Astrocyte (in vitro differentiated cells and primary cell): Measurements from ENCODE around the gene ANKRD28. TPM values are rescaled to one million over a fixed set of nuclear protein-coding genes. Genes with fewer than 3 reads are reported as not detected.

Experiments used
- DNase-seq: peaks from one replicate; pipeline ENCODE4 v3.0.0-alpha.2; 2010; ENCODE audit warnings: low read depth
- FAIRE-seq: peaks from 2 replicates; lab custom pipeline; 2011; peaks lifted over from hg19 to GRCh38; lab: Jason Lieb, UNC
- H2AFZ ChIP-seq: 2 replicates; pipeline ENCODE4 v1.6.0; 2012; ENCODE audit warnings: low read depth, low read length, inconsistent platforms
- H3K27ac ChIP-seq: 2 replicates; pipeline ENCODE4 v1.5.1; 2011; ENCODE audit warnings: low read depth, low read length, inconsistent platforms
- H3K27me3 ChIP-seq: 2 replicates; pipeline ENCODE4 v1.6.0; 2011; ENCODE audit warnings: low read length, inconsistent platforms; ENCODE audit not compliant: insufficient read depth
- H3K36me3 ChIP-seq: 2 replicates; pipeline ENCODE4 v1.5.1; 2011; ENCODE audit warnings: low read length, inconsistent platforms; ENCODE audit not compliant: insufficient read depth
- H3K4me1 ChIP-seq: 2 replicates; pipeline ENCODE4 v1.5.1; 2011; ENCODE audit warnings: low read length, inconsistent platforms; ENCODE audit not compliant: insufficient read depth
- H3K4me2 ChIP-seq: 2 replicates; pipeline ENCODE4 v1.6.0; 2012; ENCODE audit warnings: low read length, inconsistent platforms
- H3K4me3 ChIP-seq: 2 replicates; pipeline ENCODE4 v1.5.1; 2011; ENCODE audit warnings: low read depth, mild to moderate bottlenecking, low read length, inconsistent platforms; ENCODE audit not compliant: insufficient read depth
- H3K79me2 ChIP-seq: 2 replicates; pipeline ENCODE4 v1.6.0; 2012; ENCODE audit warnings: mild to moderate bottlenecking, low read length, inconsistent platforms; ENCODE audit not compliant: insufficient read depth
- H3K9ac ChIP-seq: 2 replicates; pipeline ENCODE4 v1.6.0; 2012; ENCODE audit warnings: mild to moderate bottlenecking, low read length, inconsistent platforms
- H3K9me3 ChIP-seq: 2 replicates; pipeline ENCODE4 v1.5.1; 2012; ENCODE audit warnings: low read depth, mild to moderate bottlenecking, low read length, inconsistent platforms; ENCODE audit not compliant: insufficient read depth
- H4K20me1 ChIP-seq: 2 replicates; pipeline ENCODE4 v1.6.0; 2012; ENCODE audit warnings: low read length, inconsistent platforms; ENCODE audit not compliant: insufficient read depth
- H3K27ac Mint-ChIP-seq: one replicate; pipeline ENCODE4 v1.8.0; 2021; ENCODE audit warnings: mild to moderate bottlenecking, mixed read lengths; ENCODE audit not compliant: unreplicated experiment
- H3K27me3 Mint-ChIP-seq: one replicate; pipeline ENCODE4 v1.8.0; 2021; ENCODE audit warnings: low read depth, mixed read lengths; ENCODE audit not compliant: unreplicated experiment
- H3K36me3 Mint-ChIP-seq: one replicate; pipeline ENCODE4 v1.8.0; 2021; ENCODE audit warnings: low read depth, mixed read lengths; ENCODE audit not compliant: unreplicated experiment
- H3K4me1 Mint-ChIP-seq: one replicate; pipeline ENCODE4 v1.8.0; 2021; ENCODE audit warnings: low read depth, mixed read lengths; ENCODE audit not compliant: unreplicated experiment
- H3K4me3 Mint-ChIP-seq: one replicate; pipeline ENCODE4 v1.8.0; 2021; ENCODE audit warnings: mild to moderate bottlenecking, moderate library complexity, mixed read lengths; ENCODE audit not compliant: unreplicated experiment
- H3K9me3 Mint-ChIP-seq: one replicate; pipeline ENCODE4 v1.8.0; 2021; ENCODE audit warnings: mild to moderate bottlenecking, mixed read lengths; ENCODE audit not compliant: unreplicated experiment
- CTCF ChIP-seq: IDR thresholded peaks from 2 replicates; pipeline ENCODE4 v1.5.1; 2011; ENCODE audit warnings: low read depth, mild to moderate bottlenecking, inconsistent platforms, low read length, moderate library complexity; ENCODE audit not compliant: insufficient read depth
- EZH2 ChIP-seq: IDR thresholded peaks from 2 replicates; pipeline ENCODE4 v1.6.1; 2012; ENCODE audit warnings: mild to moderate bottlenecking, low read length, inconsistent platforms; ENCODE audit not compliant: insufficient read depth
- total RNA-seq: library from RNA; stranded (reverse); gene quantifications from 2 replicates; pipeline ENCODE4 v1.2.1, GENCODE V29; 2021

ANKRD28 gene
- total RNA-seq, 1 donor from 2014 or later = 61.3 TPM

- Mint-ChIP-seq H3K36me3 (no peaks in the 10 kb centered on the region), H3K27ac (peak overlapping the region; percentile 99), H3K9me3 (no peaks in the 10 kb centered on the region), H3K4me3 (no peak overlapping the region), H3K4me1 (peaks cover 33% of the 10 kb centered on the region), H3K27me3 (no peaks in the 10 kb centered on the region)
- FAIRE-seq (peak; percentile 78), DNase-seq (peak; percentile 64)
- Histone ChIP-seq H2AFZ (no peak overlapping the region), H3K4me1 (peaks cover 50% of the 10 kb centered on the region), H3K79me2 (no peaks in the 10 kb centered on the region), H3K27me3 (no peaks in the 10 kb centered on the region), H3K9me3 (no peaks in the 10 kb centered on the region), H3K27ac (peak overlapping the region; percentile 91), H3K36me3 (no peaks in the 10 kb centered on the region), H3K4me3 (peak overlapping the region; percentile 31), H4K20me1 (no peaks in the 10 kb centered on the region), H3K9ac (peak overlapping the region; percentile 73), H3K4me2 (peak overlapping the region; percentile 82)
- TF ChIP-seq EZH2 = no peak
- TF ChIP-seq CTCF = peak; percentile 78
Measured at GRCh38 chr3:15629860-15630597, 167.8 kb downstream of the ANKRD28 start.

GRCh38 chr3:15628967-15629366 lies 168.8 kb downstream of the ANKRD28 start:
- Histone ChIP-seq H3K4me3 (no peak overlapping the region), H3K9me3 (no peaks in the 10 kb centered on the region), H3K36me3 (no peaks in the 10 kb centered on the region), H2AFZ (no peak overlapping the region), H3K79me2 (no peaks in the 10 kb centered on the region), H3K27ac (no peak overlapping the region), H4K20me1 (no peaks in the 10 kb centered on the region), H3K4me1 (peaks cover 39% of the 10 kb centered on the region), H3K27me3 (no peaks in the 10 kb centered on the region), H3K4me2 (no peak overlapping the region), H3K9ac (no peak overlapping the region)
- Mint-ChIP-seq H3K27ac (no peak overlapping the region), H3K4me1 (peaks cover 23% of the 10 kb centered on the region), H3K4me3 (no peak overlapping the region), H3K27me3 (no peaks in the 10 kb centered on the region), H3K36me3 (no peaks in the 10 kb centered on the region), H3K9me3 (no peaks in the 10 kb centered on the region)
- DNase-seq = no peak
- FAIRE-seq = no peak
- TF ChIP-seq CTCF = no peak
- no peak for TF ChIP-seq EZH2
